Liver (tissue), 9 donors: ENCODE data around the gene MYO16. TPM values are rescaled to one million over a fixed set of nuclear protein-coding genes. Genes with fewer than 3 reads are reported as not detected.

ENCODE experiments used
- DNase-seq: peaks from one replicate; pipeline ENCODE4 v3.0.0-alpha.2; 2017; ENCODE audit warnings: low spot score
- H3K27ac ChIP-seq, 2 donors: one replicate each; pipeline ENCODE4 v1.7.0; 2013; ENCODE audit warnings: inconsistent platforms in 2 of 2, low read length in 2 of 2, control low read depth in 1 of 2, low read depth in 1 of 2, mild to moderate bottlenecking in 1 of 2
- H3K27me3 ChIP-seq, 4 donors: one replicate each; pipeline versions ENCODE4 v1.6.1 to v1.7.0; 2013; ENCODE audit warnings: low read length in 3 of 4, inconsistent platforms in 1 of 4, mild to moderate bottlenecking in 1 of 4, moderate library complexity in 1 of 4; ENCODE audit not compliant: control insufficient read depth in 4 of 4, insufficient read depth in 4 of 4
- H3K36me3 ChIP-seq, 4 donors: one replicate each; pipeline versions ENCODE4 v1.6.1 to v1.7.0; 2013; ENCODE audit warnings: low read length in 3 of 4, mild to moderate bottlenecking in 3 of 4, low read depth in 1 of 4, moderate library complexity in 1 of 4; ENCODE audit not compliant: control insufficient read depth in 4 of 4, insufficient read depth in 3 of 4
- H3K4me1 ChIP-seq, 4 donors: one replicate each; pipeline versions ENCODE4 v1.6.1 to v1.7.0; 2013; ENCODE audit warnings: low read length in 3 of 4, mild to moderate bottlenecking in 3 of 4, moderate library complexity in 1 of 4; ENCODE audit not compliant: control insufficient read depth in 4 of 4, insufficient read depth in 4 of 4
- H3K4me3 ChIP-seq, 3 donors: one replicate each; pipeline versions ENCODE4 v1.6.1 to v1.7.0; 2013; ENCODE audit warnings: low read length in 3 of 3, control low read depth in 1 of 3, low read depth in 1 of 3, mild to moderate bottlenecking in 1 of 3
- H3K9ac ChIP-seq, 2 donors: one replicate each; pipeline ENCODE4 v1.7.0; 2013; ENCODE audit warnings: low read length in 2 of 2, mild to moderate bottlenecking in 2 of 2, moderate library complexity in 2 of 2, control low read depth in 1 of 2, low read depth in 1 of 2
- H3K9me3 ChIP-seq, 4 donors: one replicate each; pipeline versions ENCODE4 v1.6.1 to v1.7.0; 2013; ENCODE audit warnings: low read length in 3 of 4; ENCODE audit not compliant: control insufficient read depth in 4 of 4
- FOXA1 ChIP-seq: IDR thresholded peaks from 2 replicates; pipeline ENCODE4 v1.6.1; 2016; ENCODE audit warnings: antibody characterized with exemption
- FOXA2 ChIP-seq: IDR thresholded peaks from 2 replicates; pipeline ENCODE4 v1.6.1; 2016; ENCODE audit warnings: antibody characterized with exemption
- HNF4A ChIP-seq, 2 donors: conservative IDR thresholded peaks; 2 replicates each; pipeline ENCODE4 v1.6.1; 2016; ENCODE audit warnings: antibody characterized with exemption in 2 of 2, mild to moderate bottlenecking in 2 of 2
- HNF4G ChIP-seq: IDR thresholded peaks from 2 replicates; pipeline ENCODE4 v1.6.1; 2016; ENCODE audit warnings: antibody characterized with exemption
- JUND ChIP-seq, 2 donors: IDR thresholded peaks; 2 replicates each; pipeline ENCODE4 v1.6.1; 2016; ENCODE audit warnings: antibody characterized with exemption in 2 of 2
- NR2F2 ChIP-seq: IDR thresholded peaks from 2 replicates; pipeline ENCODE4 v1.6.1; 2016; ENCODE audit warnings: antibody characterized with exemption
- RAD21 ChIP-seq, 2 donors: IDR thresholded peaks; 2 replicates each; pipeline ENCODE4 v1.6.1; 2016; ENCODE audit warnings: antibody characterized with exemption in 2 of 2, mild to moderate bottlenecking in 2 of 2
- REST ChIP-seq: IDR thresholded peaks from 2 replicates; pipeline ENCODE4 v1.6.1; 2016; ENCODE audit warnings: antibody characterized with exemption, mild to moderate bottlenecking
- RXRA ChIP-seq, 2 donors: IDR thresholded peaks; 2 replicates each; pipeline ENCODE4 v1.6.1; 2017 to 2018; ENCODE audit warnings: antibody characterized with exemption in 2 of 2, mild to moderate bottlenecking in 1 of 2
- SP1 ChIP-seq: IDR thresholded peaks from 2 replicates; pipeline ENCODE4 v1.6.1; 2018; ENCODE audit warnings: antibody characterized with exemption, mild to moderate bottlenecking
- TAF1 ChIP-seq: conservative IDR thresholded peaks from 2 replicates; pipeline ENCODE4 v1.6.1; 2016; ENCODE audit warnings: antibody characterized with exemption, mild to moderate bottlenecking
- ZBTB33 ChIP-seq: IDR thresholded peaks from 2 replicates; pipeline ENCODE4 v1.6.1; 2016; ENCODE audit warnings: antibody characterized with exemption
- WGBS: extraction: QIAGEN DNeasy Blood & Tissue Kit; methylation state at CpG from one replicate; pipeline ENCODE4 v1.1.7; 2013; 5-methylcytosine and 5-hydroxymethylcytosine counted together
- polyA plus RNA-seq, 2 donors: library from polyadenylated mRNA; stranded (reverse) in 1 of 2; unstranded in 1 of 2; fragments of 200-250 nt in 1 of 2; fragments of >200 nt in 1 of 2; fragmentation: Nextera tagmentation in 1 of 2; extraction: Ambion mirVana in 1 of 2; gene quantifications; one replicate each; pipeline versions ENCODE4 v1.2.1 to v1.2.3, GENCODE V29; 2013 to 2015
- total RNA-seq, 2 donors: library from RNA; depleted of rRNA; stranded (reverse); fragments of >200 nt; gene quantifications; one replicate each; pipeline ENCODE4 v1.2.3, GENCODE V29; 2014
- TF ChIP-seq, protein P1 (sequence below): IDR thresholded peaks from 2 replicates; pipeline ENCODE4 v1.6.1; 2016; ENCODE audit warnings: antibody characterized with exemption
- TF ChIP-seq, protein P2 (sequence below): fragments of 150-350 bp; IDR thresholded peaks from 2 replicates; pipeline ENCODE4 v1.5.1; 2017; ENCODE audit warnings: improper control_type of control experiment, low read depth, low read length; ENCODE audit not compliant: missing input control
- donor health status: healthy.
- donor health status: healthy.
- donor health status: healthy.
- donor health status: healthy.
- donor health status: healthy.

Gene MYO16
- total and polyA plus RNA-seq, 4 donors = 0.37 to 1.1 (median 0.68) TPM

DNA sequence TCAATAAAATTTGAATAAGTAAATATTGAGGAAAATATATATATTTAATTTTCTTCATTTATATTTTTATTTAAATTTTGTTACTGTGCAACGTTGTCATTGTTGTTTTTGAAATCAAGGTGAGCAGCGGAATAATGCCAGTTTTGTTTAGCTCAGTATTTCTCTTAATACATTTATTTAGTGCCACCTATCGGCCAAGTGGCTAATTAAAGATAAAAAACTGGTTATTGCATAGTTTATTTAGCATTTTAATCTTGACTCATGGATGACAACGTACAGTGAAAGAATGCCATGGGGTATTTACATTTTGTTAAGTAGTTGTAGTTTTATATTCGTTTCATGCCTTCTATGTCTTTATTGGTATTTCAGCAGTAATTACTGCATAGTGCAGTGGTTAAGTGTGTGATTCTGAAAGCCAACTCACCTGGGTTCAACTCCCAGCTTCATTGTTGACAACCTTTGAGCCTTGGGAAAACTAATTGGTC is 265.9 kb downstream of the MYO16 start:
- Histone ChIP-seq H3K27me3 (peaks cover 0 to under 1% (median 0%) of the 10 kb centered on the region in 4 donors), H3K9me3 (no peaks in the 10 kb centered on the region), H3K27ac (no peak overlapping the region), H3K36me3 (no peaks in the 10 kb centered on the region), H3K4me1 (peaks cover 0 to 6% (median 2%) of the 10 kb centered on the region in 4 donors), H3K9ac (no peak overlapping the region), H3K4me3 (no peak overlapping the region)
- TF ChIP-seq SP1 = no peak
- TF ChIP-seq, protein P1, sequence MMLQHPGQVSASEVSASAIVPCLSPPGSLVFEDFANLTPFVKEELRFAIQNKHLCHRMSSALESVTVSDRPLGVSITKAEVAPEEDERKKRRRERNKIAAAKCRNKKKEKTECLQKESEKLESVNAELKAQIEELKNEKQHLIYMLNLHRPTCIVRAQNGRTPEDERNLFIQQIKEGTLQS = no peak
- no peak for TF ChIP-seq REST
- peak in 1 of 2 donors; percentile 8 for TF ChIP-seq HNF4A (conservative IDR thresholded peaks at IDR 0.05)
- no peak for TF ChIP-seq HNF4G
- no peak for TF ChIP-seq TAF1
- TF ChIP-seq NR2F2 = no peak
- peak; percentile 71 to 73 for TF ChIP-seq RAD21 (IDR thresholded peaks at IDR 0.05)
- no peak for TF ChIP-seq RXRA (IDR thresholded peaks at IDR 0.05)
- TF ChIP-seq, protein P2, sequence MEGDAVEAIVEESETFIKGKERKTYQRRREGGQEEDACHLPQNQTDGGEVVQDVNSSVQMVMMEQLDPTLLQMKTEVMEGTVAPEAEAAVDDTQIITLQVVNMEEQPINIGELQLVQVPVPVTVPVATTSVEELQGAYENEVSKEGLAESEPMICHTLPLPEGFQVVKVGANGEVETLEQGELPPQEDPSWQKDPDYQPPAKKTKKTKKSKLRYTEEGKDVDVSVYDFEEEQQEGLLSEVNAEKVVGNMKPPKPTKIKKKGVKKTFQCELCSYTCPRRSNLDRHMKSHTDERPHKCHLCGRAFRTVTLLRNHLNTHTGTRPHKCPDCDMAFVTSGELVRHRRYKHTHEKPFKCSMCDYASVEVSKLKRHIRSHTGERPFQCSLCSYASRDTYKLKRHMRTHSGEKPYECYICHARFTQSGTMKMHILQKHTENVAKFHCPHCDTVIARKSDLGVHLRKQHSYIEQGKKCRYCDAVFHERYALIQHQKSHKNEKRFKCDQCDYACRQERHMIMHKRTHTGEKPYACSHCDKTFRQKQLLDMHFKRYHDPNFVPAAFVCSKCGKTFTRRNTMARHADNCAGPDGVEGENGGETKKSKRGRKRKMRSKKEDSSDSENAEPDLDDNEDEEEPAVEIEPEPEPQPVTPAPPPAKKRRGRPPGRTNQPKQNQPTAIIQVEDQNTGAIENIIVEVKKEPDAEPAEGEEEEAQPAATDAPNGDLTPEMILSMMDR = peak; percentile 51
- no peak for TF ChIP-seq FOXA2
- 3% methylated on average over 5 of the region's 5 CpGs for WGBS
- no peak for DNase-seq

DNA sequence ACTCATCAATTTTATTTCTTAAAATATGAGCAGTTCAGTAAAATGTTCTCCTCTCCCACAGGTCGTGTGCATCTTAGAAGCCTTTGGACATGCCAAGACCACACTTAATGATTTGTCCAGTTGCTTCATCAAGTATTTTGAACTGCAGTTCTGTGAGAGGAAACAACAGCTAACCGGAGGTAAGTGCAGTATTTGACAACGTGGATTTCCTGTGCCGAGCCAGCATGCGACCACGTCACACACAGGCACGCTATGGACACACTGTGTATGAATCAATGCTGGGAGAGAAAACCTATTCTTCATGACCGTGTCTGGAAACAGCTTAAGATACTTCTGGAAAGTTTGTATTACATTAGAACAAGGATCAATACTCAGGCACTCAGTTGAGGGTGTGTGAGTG is 268.5 kb downstream of the MYO16 start:
- H3K9me3 ChIP-seq = no peaks in the 10 kb centered on the region
- TF ChIP-seq ZBTB33 (no peak), NR2F2 (no peak), RAD21 (IDR thresholded peaks at IDR 0.05) (no peak), FOXA2 (no peak), FOXA1 (no peak), TAF1 (no peak), JUND (IDR thresholded peaks at IDR 0.05) (no peak)
- WGBS = 34% methylated on average over 8 of the region's 8 CpGs
- no peak overlapping the region for H3K4me3 ChIP-seq
- no peaks in the 10 kb centered on the region for H3K27me3 ChIP-seq
- DNase-seq = no peak
- no peaks in the 10 kb centered on the region for H3K36me3 ChIP-seq
- no peak overlapping the region for H3K27ac ChIP-seq
- peaks cover 0 to 6% (median 2%) of the 10 kb centered on the region in 4 donors for H3K4me1 ChIP-seq
- no peak overlapping the region for H3K9ac ChIP-seq
